SH-SY5Y (cell line): ENCODE results near the gene WFDC10B.

Source experiments
- GATA2 ChIP-seq: IDR thresholded peaks from 2 replicates; pipeline ENCODE4 v1.6.1; 2011; ENCODE audit warnings: mild to moderate bottlenecking, low read depth, low read length
- GATA3 ChIP-seq: IDR thresholded peaks from 2 replicates; pipeline ENCODE4 v1.6.1; 2011; ENCODE audit warnings: low read depth, mild to moderate bottlenecking, low read length, moderate library complexity

Gene WFDC10B

DNA sequence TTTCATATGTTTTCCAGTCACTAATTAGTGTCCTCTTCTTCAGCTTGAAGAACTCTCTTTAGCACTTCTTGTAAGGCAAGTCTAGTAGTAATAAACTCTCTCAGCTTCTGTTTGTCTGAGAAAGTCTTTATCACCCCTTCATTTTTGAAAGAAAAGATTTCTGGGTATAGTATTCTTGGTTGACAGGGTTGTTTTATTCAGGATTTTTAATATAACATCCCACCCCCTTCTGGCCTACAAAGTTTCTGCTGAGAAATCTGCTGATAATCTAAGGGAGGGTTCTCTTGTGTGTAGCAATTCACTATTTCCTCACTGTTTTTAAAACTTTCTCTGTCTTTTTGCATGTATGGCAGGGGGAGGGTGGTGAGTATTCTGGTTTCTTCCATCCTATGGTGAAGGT is 25.2 kb downstream of the WFDC10B start:
- TF ChIP-seq GATA3: no peak
- no peak for TF ChIP-seq GATA2

DNA sequence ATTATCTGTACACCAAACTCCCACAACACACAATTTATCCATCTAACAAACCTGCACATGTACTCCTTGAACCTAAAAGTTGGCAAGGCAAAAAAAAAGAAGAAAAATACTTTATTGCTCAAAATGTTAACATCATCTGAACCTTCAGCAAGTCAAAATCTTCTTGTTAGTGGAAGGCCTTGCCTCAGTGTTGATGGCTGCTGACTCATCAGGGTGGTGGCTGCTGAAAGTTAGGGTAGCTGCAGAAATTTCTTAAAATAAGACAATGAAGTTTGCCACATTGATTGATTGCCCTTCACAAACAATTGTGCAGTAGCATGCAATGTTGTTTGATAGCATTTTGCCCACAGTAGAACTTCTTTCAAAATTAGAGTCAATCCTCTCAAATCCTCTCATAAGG is 32.1 kb downstream of the WFDC10B start:
- TF ChIP-seq GATA3 (no peak), GATA2 (no peak)

DNA sequence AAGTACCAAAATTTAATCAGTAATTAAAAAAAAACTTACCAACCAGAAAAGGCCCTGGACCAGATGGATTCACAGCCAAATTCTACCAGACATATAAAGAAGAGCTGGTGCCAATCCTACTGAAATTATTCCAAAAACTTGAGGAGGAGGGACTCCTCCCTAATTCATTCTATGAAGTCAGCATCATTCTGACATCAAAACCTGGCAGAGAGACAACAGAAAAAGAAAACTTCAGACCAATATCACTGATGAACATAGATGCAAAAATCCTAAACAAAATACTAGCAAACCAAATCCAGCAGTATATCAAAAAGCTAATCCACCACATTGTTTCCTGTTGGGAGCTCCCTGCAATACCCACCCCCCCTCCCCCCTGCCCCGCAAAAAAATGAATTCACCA is 34.7 kb downstream of the WFDC10B start, which contains the start of gene WFDC11:
Gene WFDC11 (minus strand): TSS at position 101 of the 400 bp plus-strand sequence. CDS start 19,639 bp downstream, outside the sequence.
- TF ChIP-seq GATA3 (no peak), GATA2 (no peak)

DNA sequence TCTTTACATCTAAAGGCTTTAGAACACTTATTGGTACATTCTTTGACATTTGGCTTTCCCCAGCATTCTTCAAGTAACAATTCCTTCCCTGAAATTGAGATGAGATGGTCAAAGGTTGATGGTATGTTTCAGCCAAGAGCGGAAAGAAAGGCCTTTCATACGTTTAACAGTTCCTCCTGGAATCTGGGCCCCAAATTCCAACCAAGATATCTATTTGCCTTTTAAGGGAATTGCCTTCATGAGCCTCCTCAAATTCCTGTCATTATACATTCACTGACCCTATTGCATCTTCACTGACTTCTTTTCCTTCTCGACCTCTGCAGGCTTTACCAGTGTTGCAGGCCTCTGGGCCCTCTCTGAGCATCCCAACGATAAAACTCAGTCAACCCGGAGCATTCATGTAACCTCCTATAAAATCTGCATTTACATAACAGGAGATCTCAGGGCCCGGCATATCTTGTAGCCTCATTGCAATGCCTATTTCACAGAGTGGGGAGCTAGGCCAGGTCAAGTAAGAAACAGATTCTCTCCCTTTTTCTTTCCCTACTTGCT is 55.4 kb downstream of the WFDC10B start:
- TF ChIP-seq GATA3 (no peak), GATA2 (no peak)

DNA sequence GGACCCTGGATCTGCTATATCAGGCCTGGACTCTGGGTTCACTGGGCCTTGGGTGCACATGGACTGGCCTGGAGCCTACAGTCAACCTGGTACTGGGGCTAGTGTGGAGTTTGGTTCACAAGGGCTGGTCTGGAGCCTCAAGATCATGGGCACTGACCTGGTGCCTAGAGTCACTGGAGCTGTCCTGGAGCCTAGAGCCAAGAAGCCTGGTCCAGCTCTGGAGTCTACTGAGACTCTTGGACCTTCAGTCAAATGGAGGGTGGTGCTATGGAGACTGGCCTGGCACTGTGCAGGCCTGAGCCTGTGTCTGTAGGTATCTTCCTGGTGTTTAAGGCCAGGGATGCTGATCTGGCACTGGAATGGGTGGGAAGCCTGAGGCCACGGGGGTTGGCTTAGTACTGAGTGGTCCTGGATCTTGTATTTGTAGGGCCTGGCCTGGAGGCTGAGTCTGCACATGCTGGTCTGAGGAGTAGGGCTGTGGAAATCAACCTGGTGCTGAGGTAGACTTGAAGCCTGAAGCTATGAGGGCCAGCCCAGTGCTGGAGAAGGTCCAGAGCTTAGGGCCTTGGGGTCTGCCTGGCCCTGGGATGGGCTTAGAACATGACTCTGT is 57.3 kb downstream of the WFDC10B start:
- no peak for TF ChIP-seq GATA3
- TF ChIP-seq GATA2: no peak

DNA sequence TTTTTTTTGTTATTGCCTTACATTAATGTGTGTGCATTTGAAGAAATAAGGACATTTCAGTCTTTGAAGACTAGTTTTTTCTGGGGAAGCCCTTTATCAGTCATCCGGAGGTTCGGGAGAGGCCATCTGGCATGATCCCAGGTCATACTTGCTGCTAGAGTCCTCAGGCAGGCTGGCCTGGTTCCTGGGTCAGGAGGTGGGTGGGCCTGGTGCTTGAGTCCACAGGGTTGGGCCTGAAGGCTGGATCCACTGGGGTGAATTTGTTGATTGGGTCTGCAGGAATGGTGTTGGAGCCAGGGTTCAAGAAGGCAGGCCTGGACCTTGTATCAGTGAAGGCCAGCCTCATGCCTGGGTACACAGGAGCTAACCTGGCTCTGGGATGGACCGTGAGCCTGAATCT is 57.9 kb downstream of the WFDC10B start:
- TF ChIP-seq GATA3 (no peak), GATA2 (no peak)

DNA sequence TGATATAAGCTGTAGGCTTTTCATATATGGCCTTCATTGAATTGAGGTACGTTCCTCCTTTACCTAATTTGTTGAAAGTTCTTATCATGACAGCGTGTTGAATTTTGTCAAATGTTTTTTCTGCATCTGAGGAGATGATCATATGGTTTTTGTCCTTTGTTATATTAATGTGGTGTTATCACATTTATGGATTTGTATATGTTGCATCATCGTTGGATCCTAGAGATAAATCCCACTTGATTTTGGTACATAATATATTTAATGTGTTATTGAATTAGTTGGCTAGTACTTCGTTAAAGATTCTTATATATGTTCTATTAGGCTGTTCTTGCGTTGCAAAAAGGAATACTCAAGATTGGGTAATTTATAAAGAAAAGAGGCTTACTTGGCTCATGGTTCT is 65.1 kb downstream of the WFDC10B start:
- no peak for TF ChIP-seq GATA2
- no peak for TF ChIP-seq GATA3

DNA sequence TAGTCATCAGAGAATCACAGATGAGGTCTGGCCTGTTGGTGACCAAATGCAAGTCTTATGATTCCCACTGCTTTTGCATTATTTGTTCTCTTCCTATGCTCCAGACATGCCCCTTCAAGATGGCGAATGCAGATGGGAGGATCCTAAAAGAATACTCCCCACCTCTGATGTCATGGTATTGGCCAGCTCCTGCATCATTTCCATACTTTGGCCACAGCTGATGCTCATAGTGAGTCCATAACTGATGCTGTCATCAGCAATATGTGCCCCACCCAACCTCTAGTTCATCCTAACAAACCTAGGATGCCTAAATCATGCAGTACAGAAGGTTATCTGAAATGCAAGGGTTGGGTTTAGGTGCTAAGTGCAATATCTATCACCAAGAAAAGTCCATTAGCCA is 68.3 kb downstream of the WFDC10B start:
- TF ChIP-seq GATA2 (no peak), GATA3 (no peak)
